ENCODE results near the gene CCDC91. TPM values are rescaled to one million over a fixed set of nuclear protein-coding genes. Genes with fewer than 3 reads are reported as not detected.

The CCDC91 gene
- total and polyA plus RNA-seq, 2 donors from 2014 or later: 17.5 to 35.7 TPM

GRCh38 chr12:28172434-28173030 lies 17.7 kb upstream of the CCDC91 start:
- H3K27me3 ChIP-seq (ENCODE audit: control insufficient read depth, insufficient read depth, low read length): no peaks in the 10 kb centered on the region
- H3K27ac ChIP-seq (ENCODE audit: low read depth in 2 of 2, low read length in 2 of 2): no peak overlapping the region
- peak in 2 of 5 donors; percentile 19 to 34 for DNase-seq
- H3K9ac ChIP-seq (ENCODE audit: low read length in 3 of 3): no peak overlapping the region
- H3K9me3 ChIP-seq (ENCODE audit: control insufficient read depth in 2 of 3, insufficient read depth in 1 of 3, low read length in 3 of 3): no peaks in the 10 kb centered on the region
- H3K4me3 ChIP-seq (ENCODE audit: low read length in 3 of 3): no peak overlapping the region
- H3K4me1 ChIP-seq (ENCODE audit: control insufficient read depth in 2 of 3, insufficient read depth in 2 of 3, low read depth in 1 of 3, low read length in 3 of 3): no peaks in the 10 kb centered on the region
- H3K36me3 ChIP-seq (ENCODE audit: control insufficient read depth in 2 of 3, insufficient read depth in 3 of 3, low read length in 3 of 3): no peaks in the 10 kb centered on the region
- peak; percentile 8 for FAIRE-seq
- TF ChIP-seq, protein P1, sequence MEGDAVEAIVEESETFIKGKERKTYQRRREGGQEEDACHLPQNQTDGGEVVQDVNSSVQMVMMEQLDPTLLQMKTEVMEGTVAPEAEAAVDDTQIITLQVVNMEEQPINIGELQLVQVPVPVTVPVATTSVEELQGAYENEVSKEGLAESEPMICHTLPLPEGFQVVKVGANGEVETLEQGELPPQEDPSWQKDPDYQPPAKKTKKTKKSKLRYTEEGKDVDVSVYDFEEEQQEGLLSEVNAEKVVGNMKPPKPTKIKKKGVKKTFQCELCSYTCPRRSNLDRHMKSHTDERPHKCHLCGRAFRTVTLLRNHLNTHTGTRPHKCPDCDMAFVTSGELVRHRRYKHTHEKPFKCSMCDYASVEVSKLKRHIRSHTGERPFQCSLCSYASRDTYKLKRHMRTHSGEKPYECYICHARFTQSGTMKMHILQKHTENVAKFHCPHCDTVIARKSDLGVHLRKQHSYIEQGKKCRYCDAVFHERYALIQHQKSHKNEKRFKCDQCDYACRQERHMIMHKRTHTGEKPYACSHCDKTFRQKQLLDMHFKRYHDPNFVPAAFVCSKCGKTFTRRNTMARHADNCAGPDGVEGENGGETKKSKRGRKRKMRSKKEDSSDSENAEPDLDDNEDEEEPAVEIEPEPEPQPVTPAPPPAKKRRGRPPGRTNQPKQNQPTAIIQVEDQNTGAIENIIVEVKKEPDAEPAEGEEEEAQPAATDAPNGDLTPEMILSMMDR (IDR thresholded peaks at IDR 0.05; ENCODE audit: borderline replicate concordance, extremely low read depth, insufficient read depth): peak; percentile 35
- intact Hi-C loops (cut with DNase I): no loop called here

DNA sequence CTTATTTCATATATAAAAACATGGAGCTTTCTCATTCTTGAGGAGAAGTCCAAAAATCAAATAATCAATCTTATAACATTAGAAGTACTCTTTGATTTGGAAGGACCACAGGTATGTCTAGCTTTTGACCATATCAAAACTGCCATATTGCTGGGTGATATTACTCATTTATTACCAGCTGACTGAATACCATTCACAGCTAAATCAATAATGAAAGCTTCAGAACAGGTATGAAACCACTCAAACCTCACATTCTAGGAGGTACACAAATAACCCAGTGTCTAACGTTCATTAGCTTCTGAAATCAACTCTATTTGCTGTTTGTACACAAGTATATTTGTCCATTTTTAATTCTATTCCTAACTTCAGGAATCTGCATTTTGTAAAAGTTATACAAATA lies 16.8 kb upstream of the CCDC91 start:
- no peaks in the 10 kb centered on the region for H3K9me3 ChIP-seq (ENCODE audit: control insufficient read depth in 2 of 3, insufficient read depth in 1 of 3, low read length in 3 of 3)
- no peaks in the 10 kb centered on the region for H3K27me3 ChIP-seq (ENCODE audit: control insufficient read depth, insufficient read depth, low read length)
- TF ChIP-seq, protein P1 (IDR thresholded peaks at IDR 0.05; ENCODE audit: borderline replicate concordance, extremely low read depth, insufficient read depth): no peak
- H3K4me1 ChIP-seq (ENCODE audit: control insufficient read depth in 2 of 3, insufficient read depth in 2 of 3, low read depth in 1 of 3, low read length in 3 of 3): no peaks in the 10 kb centered on the region
- intact Hi-C loops (cut with DNase I): no loop called here
- H3K4me3 ChIP-seq (ENCODE audit: low read length in 3 of 3): no peak overlapping the region
- no peak overlapping the region for H3K27ac ChIP-seq (ENCODE audit: low read depth in 2 of 2, low read length in 2 of 2)
- no peaks in the 10 kb centered on the region for H3K36me3 ChIP-seq (ENCODE audit: control insufficient read depth in 2 of 3, insufficient read depth in 3 of 3, low read length in 3 of 3)
- FAIRE-seq: no peak
- H3K9ac ChIP-seq (ENCODE audit: low read length in 3 of 3): no peak overlapping the region
- no peak for DNase-seq

- DNase-seq (no peak), FAIRE-seq (no peak)
- no peaks in the 10 kb centered on the region for H3K36me3 ChIP-seq (ENCODE audit: control insufficient read depth in 2 of 3, insufficient read depth in 3 of 3, low read length in 3 of 3)
- no peaks in the 10 kb centered on the region for H3K27me3 ChIP-seq (ENCODE audit: control insufficient read depth, insufficient read depth, low read length)
- intact Hi-C loops (cut with DNase I): no loop called here
- no peak overlapping the region for H3K9ac ChIP-seq (ENCODE audit: low read length in 3 of 3)
- H3K9me3 ChIP-seq (ENCODE audit: control insufficient read depth in 2 of 3, insufficient read depth in 1 of 3, low read length in 3 of 3): no peaks in the 10 kb centered on the region
- no peak overlapping the region for H3K4me3 ChIP-seq (ENCODE audit: low read length in 3 of 3)
- no peaks in the 10 kb centered on the region for H3K4me1 ChIP-seq (ENCODE audit: control insufficient read depth in 2 of 3, insufficient read depth in 2 of 3, low read depth in 1 of 3, low read length in 3 of 3)
- no peak overlapping the region for H3K27ac ChIP-seq (ENCODE audit: low read depth in 2 of 2, low read length in 2 of 2)
- TF ChIP-seq, protein P1 (IDR thresholded peaks at IDR 0.05; ENCODE audit: borderline replicate concordance, extremely low read depth, insufficient read depth): no peak
Observed at GRCh38 chr12:28175098-28175589, 15.1 kb upstream of the CCDC91 start.

Data from kidney (tissue), 14 donors.